Measurements from ENCODE around the gene PIP4K2A. TPM values are rescaled to one million over a fixed set of nuclear protein-coding genes. Genes with fewer than 3 reads are reported as not detected.

PIP4K2A gene
- total RNA-seq, 1 donor from 2014 or later: 102 TPM

DNA sequence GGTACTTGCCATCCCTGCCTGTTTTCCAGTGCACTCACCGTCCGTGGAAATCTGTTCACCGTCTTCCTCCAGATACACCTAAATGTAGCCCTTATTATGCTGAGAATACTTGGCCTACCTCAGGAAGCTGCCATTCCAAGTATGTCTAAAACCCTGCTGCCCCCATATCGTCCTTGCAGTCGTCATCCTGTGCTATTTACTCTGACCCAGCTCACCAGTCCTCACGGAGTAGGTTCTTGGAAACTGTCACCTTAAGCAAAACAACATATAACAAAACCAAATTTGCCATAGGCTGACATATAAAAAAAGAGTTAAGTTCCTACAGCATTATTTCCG lies 880 bp upstream of the PIP4K2A start:
- H3K9me3 Mint-ChIP-seq: no peaks in the 10 kb centered on the region
- H3K36me3 Mint-ChIP-seq (ENCODE audit: low read depth): peaks cover 5% of the 10 kb centered on the region
- peak overlapping the region; percentile 80 for H3K4me3 Mint-ChIP-seq
- peak overlapping the region; percentile 77 for H3K27ac Mint-ChIP-seq
- H3K4me1 Mint-ChIP-seq: peaks cover 32% of the 10 kb centered on the region
- DNase-seq: no peak
- no peaks in the 10 kb centered on the region for H3K27me3 Mint-ChIP-seq
- ChIA-PET CTCF (interaction anchor here (1.2 kb wide), 2 partner anchors 11 to 141 kb away, joined by 3 read pairs; no protein-coding TSS in a partner anchor), POLR2A (interaction anchor here (0.6 to 4.3 kb wide), 2 partner anchors 41 to 110 kb away, joined by 4 to 38 read pairs; no protein-coding TSS in a partner anchor)
- no peak for ATAC-seq (ENCODE audit: low read depth)
- intact Hi-C loops (cut with micrococcal nuclease): loop anchor here (2.0 to 10.0 kb wide), 3 partner anchors 66 to 462 kb away; partner anchors contain the start of gene MSRB2
- TF ChIP-seq, protein P1, sequence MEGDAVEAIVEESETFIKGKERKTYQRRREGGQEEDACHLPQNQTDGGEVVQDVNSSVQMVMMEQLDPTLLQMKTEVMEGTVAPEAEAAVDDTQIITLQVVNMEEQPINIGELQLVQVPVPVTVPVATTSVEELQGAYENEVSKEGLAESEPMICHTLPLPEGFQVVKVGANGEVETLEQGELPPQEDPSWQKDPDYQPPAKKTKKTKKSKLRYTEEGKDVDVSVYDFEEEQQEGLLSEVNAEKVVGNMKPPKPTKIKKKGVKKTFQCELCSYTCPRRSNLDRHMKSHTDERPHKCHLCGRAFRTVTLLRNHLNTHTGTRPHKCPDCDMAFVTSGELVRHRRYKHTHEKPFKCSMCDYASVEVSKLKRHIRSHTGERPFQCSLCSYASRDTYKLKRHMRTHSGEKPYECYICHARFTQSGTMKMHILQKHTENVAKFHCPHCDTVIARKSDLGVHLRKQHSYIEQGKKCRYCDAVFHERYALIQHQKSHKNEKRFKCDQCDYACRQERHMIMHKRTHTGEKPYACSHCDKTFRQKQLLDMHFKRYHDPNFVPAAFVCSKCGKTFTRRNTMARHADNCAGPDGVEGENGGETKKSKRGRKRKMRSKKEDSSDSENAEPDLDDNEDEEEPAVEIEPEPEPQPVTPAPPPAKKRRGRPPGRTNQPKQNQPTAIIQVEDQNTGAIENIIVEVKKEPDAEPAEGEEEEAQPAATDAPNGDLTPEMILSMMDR (IDR thresholded peaks at IDR 0.05): no peak

DNA sequence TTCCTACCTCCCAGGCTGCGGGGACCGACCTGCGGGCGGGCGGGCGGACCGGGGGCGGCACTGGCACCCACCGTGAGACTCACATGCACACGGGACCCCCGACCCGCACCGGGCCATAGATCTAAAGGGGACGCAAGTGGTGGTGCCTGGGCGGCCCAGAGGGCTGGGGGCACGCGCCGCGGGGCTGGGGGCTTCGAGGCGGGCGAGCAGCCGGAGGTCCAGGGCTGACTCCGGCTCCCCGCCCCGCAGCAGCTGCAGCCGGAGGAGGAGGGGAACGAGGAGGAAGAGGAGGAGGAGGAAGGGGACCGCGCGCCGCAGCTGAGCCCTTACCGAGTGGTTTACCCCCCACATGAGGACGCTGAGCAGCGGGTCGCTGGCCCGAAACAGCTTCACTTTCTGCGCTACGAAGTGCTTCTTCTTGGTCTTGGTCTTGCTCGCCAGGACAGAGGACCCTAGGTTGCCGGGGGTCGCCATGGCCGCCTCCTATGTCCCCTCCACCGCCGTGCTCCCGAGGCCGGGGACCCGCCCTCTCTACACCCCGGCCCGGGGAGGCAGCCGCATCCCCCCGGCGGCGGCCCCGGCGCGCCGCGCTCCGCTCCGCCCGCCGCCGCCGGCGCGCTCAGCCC lies 412 bp downstream of the PIP4K2A start:
- intact Hi-C loops (cut with micrococcal nuclease): loop anchor here (1.0 to 10.0 kb wide), 9 partner anchors 9 to 712 kb away; partner anchors contain the start of genes DNAJC1 and MSRB2
- Mint-ChIP-seq H3K27me3 (no peaks in the 10 kb centered on the region), H3K9me3 (no peaks in the 10 kb centered on the region), H3K36me3 (ENCODE audit: low read depth) (peaks cover 5% of the 10 kb centered on the region), H3K27ac (peak overlapping the region; percentile 82), H3K4me3 (peak overlapping the region; percentile 90), H3K4me1 (peaks cover 44% of the 10 kb centered on the region)
- CTCF ChIA-PET: interaction anchor here (0.9 to 1.9 kb wide), 3 partner anchors 31 to 140 kb away, joined by 3 to 9 read pairs (median 4); no protein-coding TSS in a partner anchor
- POLR2A ChIA-PET: interaction anchor here (0.6 to 4.3 kb wide), 29 partner anchors 8 to 461 kb away, joined by 3 to 38 read pairs (median 5); no protein-coding TSS in a partner anchor
- TF ChIP-seq, protein P1 (IDR thresholded peaks at IDR 0.05): no peak
- ATAC-seq (ENCODE audit: low read depth): peak; percentile 27
- DNase-seq: no peak

DNA sequence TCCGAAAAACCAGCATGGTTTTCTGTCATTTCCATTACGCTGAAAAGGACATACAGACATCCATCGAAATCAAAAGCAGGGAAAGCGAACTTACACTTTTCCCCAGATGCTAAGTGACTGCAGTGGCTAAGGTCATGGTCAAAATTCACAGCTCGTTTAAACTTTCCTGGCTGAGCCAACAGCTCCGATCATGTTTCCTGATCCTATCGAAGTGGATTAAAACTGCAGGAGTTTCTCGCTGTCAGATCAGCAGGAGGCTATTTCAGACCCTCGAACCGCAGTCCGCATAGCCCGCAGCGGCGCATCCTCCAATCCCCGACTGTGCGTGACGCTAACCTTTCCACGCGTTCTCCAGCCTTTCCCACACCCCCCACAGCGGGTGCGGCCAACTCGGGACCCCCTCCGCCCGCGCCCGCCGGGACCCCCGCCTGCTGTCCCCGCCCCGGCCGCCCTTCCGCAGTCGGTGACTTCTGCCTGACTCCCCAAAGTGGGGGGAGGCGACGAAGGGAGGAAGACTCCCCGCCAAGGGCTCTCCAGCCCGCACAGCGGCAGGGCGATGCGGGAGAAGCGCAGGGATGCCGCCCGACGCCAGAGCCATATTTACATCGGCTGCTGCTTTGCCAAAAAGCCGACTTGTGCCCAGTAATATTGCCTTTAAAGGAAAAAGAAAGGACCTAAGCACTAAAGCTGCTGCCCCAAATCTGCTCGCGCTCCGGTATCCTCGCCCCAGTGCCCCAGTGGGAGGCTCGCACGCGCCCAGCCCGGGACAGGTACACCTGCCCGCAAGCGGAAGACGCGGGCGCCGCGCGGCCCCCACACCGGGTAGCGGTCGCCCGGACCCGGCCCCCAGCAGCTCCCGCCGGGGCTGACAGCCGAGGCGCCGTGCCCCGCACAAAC lies 1.2 kb downstream of the PIP4K2A start:
- peaks cover 5% of the 10 kb centered on the region for H3K36me3 Mint-ChIP-seq (ENCODE audit: low read depth)
- DNase-seq (peak; percentile 40), ATAC-seq (ENCODE audit: low read depth) (peak; percentile 25)
- peak overlapping the region; percentile 63 for H3K27ac Mint-ChIP-seq
- intact Hi-C loops (cut with micrococcal nuclease): loop anchor here (1.0 to 10.0 kb wide), 4 partner anchors 9 to 711 kb away; partner anchors contain the start of genes DNAJC1 and MSRB2
- no peaks in the 10 kb centered on the region for H3K9me3 Mint-ChIP-seq
- ChIA-PET CTCF (interaction anchor here (0.9 to 1.9 kb wide), 5 partner anchors 20 to 139 kb away, joined by 3 to 9 read pairs (median 4); no protein-coding TSS in a partner anchor), POLR2A (interaction anchor here (0.6 to 4.3 kb wide), 34 partner anchors 9 to 276 kb away, joined by 3 to 38 read pairs (median 5); no protein-coding TSS in a partner anchor)
- H3K27me3 Mint-ChIP-seq: no peaks in the 10 kb centered on the region
- peak overlapping the region; percentile 90 for H3K4me3 Mint-ChIP-seq
- H3K4me1 Mint-ChIP-seq: peaks cover 50% of the 10 kb centered on the region
- TF ChIP-seq, protein P1 (IDR thresholded peaks at IDR 0.05): no peak

DNA sequence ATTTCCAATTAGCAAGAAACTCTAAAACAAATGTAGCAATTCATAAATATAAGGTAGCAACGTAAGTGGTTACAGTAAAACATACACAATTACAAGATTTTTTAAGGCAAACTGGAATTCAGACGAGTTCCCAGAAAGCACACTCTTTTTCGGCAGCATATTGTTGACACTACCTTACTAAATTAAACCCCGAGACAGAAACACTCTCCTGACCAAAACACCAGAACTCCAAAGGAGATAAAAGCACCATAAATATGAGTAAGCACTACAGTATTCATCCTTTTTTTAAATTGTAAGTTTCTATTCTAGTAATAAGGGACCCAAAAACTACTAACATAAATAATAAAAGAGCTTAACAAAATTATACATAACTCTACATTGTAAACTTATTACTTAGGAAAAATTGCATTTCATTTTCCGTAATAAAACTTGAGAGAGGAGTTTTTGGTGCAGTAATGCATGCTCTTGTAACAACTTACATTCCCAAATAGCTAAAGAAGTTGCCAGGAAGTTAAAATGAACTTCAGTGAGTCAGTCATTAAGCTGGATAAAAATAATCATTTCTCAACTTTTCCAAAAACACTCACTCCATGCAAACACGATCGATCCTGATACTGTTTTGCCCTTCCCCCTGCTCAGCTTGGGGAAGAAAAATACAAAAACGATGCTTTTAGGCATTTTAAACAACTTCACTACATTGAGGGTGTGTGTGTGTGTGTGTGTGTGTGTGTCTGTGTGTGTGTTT lies 2.0 kb downstream of the PIP4K2A start:
- DNase-seq: no peak
- POLR2A ChIA-PET: interaction anchor here (0.6 to 4.3 kb wide), 10 partner anchors 8 to 276 kb away, joined by 3 to 38 read pairs (median 6); no protein-coding TSS in a partner anchor
- H3K27ac Mint-ChIP-seq: peak overlapping the region; percentile 74
- H3K4me1 Mint-ChIP-seq: peaks cover 58% of the 10 kb centered on the region
- no peaks in the 10 kb centered on the region for H3K9me3 Mint-ChIP-seq
- intact Hi-C loops (cut with micrococcal nuclease): loop anchor here (5.0 to 10.0 kb wide), 3 partner anchors 370 to 710 kb away; partner anchors contain the start of genes DNAJC1 and MSRB2
- CTCF ChIA-PET: interaction anchor here (0.7 to 1.9 kb wide), 5 partner anchors 20 to 138 kb away, joined by 3 to 9 read pairs (median 4); no protein-coding TSS in a partner anchor
- peaks cover 9% of the 10 kb centered on the region for H3K36me3 Mint-ChIP-seq (ENCODE audit: low read depth)
- peak overlapping the region; percentile 90 for H3K4me3 Mint-ChIP-seq
- H3K27me3 Mint-ChIP-seq: no peaks in the 10 kb centered on the region
- TF ChIP-seq, protein P1 (IDR thresholded peaks at IDR 0.05): no peak
- ATAC-seq (ENCODE audit: low read depth): no peak
